HG02973 (cell line): ENCODE measurements around the gene TBPL1.
"Not testable (repeated sequence)": the region's sequence is repeated elsewhere in the genome, so short reads cannot be mapped to it uniquely, and the experiment has no call there.

Experiments
- ATAC-seq: cut with Tn5 transposase; IDR thresholded peaks from one replicate; pipeline ENCODE4 v1.9.1; 2021; ENCODE audit warnings: moderate library complexity; ENCODE audit not compliant: unreplicated experiment

The TBPL1 gene

GRCh38 chr6:133953634-133954415 is 801 bp downstream of the TBPL1 start:
- no peak for ATAC-seq

- ATAC-seq: no peak
Observed at GRCh38 chr6:133954657-133955576, 1.9 kb downstream of the TBPL1 start.

DNA sequence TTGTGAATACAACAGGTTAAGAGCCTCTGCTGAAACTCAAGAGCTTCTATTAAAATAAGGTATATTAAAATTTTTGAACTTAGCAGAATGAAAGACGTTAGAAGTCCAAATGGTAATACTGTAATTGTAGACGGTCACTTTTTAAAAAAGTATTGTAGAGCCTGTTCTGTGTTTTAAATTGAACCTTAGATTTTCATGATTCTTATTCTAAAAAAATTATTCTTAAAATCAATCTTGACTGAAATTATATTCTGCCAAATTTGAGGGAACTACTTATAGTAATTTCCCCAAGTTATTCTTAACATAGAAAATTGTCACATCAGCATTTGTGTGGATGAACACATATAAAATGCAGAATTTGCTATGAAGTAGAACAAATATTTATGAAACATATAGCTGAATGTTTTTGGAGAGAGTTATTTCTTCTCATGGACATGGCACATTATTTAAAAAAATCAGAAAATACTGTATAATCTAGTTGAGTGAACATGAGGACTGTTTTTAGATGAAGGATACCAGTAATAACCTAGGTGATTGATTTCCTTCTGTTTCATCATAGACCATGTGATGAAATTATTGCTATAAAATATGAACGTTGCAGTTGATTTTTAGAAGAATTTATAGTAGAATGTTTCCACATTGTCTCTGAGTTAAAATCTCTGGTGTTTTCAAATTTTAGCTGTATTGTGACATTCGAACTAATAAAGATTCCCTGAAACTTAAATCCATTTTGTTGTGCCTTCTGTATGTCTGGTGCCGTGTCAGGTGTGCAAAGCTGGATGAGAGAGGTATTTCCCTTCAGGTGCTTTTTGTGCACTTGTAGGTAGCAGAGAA is 2.8 kb downstream of the TBPL1 start:
- no peak for ATAC-seq

- no peak for ATAC-seq
Observed at GRCh38 chr6:133956416-133957049, 3.5 kb downstream of the TBPL1 start.

GRCh38 chr6:133957227-133957626 is 4.2 kb downstream of the TBPL1 start:
- ATAC-seq: no peak

DNA sequence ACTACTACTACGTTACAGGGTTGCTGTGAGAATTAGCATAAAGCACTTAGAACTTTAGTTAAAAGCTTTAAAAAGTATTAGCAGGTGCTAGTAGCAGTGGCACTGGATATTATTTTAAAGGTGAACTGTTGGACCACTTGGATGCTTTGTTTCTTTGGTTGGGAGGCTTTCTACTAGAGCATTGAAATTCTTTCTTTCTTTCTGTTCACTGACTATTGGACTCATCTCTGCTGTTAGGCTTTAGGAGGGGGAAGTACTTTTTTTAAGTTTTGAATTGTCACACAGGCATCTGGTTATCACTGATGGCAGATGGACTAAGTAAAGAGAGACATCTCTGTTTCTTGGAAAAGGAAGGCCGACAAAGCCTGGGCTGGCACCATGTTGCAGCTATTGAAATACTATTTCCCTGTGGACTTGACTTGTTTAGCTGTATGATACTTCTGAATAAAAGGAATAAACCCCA is 4.8 kb downstream of the TBPL1 start:
- ATAC-seq: no peak

DNA sequence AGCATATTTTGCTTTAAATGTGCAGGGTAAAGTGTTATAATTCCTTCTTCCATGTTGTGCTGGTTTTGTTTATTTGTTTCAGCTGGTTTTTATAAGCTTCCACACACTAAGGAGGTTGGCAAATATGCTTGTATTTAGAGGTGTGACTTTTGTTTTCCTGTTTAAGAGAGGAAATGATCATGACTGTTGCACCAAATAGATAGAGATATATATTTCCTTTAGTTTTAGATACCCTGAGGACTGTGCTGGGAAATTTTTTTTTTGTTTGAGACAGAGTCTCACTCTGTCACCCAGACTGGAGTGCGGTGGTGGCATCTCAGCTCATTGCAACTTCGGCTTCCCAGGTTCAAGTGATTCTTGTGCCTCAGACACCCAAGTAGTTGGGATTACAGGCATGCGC is 5.8 kb downstream of the TBPL1 start:
- no peak for ATAC-seq

GRCh38 chr6:133959667-133960368 is 6.8 kb downstream of the TBPL1 start:
- no peak for ATAC-seq

DNA sequence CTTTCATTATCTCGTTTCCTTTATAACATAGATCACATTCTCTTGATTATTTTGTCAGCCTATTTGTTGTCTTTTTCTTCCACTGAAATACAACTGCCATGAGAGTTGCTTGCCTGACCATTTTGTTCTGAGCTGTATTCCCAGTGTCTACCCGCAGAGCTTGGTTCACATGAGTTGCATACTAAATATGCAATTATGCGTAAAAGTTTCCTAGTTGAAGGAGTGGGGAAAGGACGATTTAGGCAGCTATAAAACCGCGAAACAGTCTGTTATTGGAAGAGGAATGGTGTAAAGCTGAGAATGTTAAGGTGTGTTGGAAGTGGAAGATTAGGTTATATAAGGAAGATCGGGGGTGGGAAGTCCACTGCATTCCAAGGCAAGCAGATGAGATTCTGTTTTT is 8.8 kb downstream of the TBPL1 start:
- no peak for ATAC-seq

- ATAC-seq: no peak
Observed at GRCh38 chr6:133964052-133964451, 11.0 kb downstream of the TBPL1 start.

DNA sequence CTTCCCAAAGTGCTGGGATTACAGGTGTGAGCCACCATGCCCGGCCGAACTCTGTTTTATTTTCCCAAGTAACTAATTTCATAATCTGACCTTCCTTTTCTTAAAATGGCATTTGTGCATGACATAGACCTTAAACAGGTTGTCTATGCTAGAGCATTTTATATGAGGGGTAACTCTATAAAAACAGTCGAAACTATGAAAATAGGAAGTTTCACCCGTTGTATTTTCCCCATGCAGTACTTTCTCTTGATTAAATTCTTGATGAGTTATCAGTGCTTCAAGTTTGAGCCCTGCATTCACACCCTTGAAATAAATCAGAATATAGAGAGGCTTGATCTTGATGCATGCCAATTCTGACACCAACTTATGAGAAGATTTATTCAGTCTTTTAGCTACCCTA is 11.7 kb downstream of the TBPL1 start:
- no peak for ATAC-seq

- no peak for ATAC-seq
Observed at GRCh38 chr6:133965817-133966360, 12.9 kb downstream of the TBPL1 start.

DNA sequence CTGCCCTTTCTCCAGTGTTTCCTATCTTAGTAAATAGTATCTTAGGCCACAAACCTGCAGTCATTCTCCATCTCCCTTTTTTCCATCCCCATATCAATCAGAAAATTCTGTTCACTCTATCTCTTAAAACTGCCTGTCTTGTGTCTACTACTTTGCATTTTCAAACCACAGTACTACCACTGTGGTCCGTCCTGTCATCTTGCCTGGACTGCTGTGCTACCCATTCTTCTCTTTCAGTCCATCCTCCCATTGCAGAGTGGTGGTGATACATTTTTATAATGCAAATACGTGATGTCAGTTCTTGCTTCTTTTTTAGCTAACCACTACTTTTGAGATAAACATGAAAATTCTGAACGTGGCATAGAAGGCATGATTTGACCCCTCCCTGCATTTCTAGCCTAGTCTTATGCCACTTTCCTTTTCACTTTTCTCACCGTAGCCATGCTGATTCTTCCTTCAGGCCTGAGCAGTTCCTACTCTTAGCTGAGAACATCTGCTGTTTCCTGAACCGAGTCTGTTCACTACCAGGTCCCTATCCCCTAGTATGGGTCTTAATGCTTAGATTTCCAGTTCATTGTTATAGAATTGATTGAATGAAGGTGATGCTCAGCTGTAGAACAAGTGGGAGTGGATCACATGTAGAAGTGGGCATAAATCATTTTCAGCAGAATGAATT is 13.8 kb downstream of the TBPL1 start:
- ATAC-seq: peak; percentile 84

DNA sequence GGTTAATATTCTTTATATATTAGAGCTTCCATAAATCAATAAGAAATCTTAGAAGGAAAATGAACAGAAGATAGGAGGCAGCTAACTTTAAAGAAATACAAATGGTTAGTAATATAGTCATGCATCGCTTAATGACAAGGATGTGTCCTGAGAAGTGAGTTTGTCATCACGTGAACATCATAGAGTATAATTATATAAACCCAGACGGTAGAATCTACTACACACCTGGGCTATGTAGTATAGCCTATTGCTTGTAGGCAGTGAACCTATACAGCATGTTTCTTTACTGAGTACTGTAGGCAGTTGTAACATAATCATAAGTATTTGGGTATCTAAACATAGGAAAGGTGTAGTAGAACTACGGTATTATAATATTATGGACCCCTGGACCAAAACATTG is 14.3 kb downstream of the TBPL1 start:
- ATAC-seq: no peak

DNA sequence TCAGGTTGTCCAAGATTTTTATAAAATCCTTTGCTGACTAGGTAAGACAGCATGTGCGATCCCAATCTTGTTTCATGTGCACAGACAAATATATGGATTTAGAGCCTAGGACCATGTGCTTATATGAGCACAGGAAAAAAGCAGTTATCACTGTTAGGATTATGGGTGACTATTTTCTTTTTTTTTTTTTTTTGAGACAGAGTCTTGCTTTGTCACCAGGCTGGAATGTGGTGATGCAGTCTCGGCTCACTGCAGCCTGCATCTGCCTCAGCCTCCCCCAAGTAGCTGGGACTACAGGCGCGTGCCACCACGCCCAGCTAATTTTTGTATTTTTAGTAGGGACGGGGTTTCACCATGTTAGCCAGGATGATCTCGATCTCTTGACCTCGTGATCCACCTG is 14.8 kb downstream of the TBPL1 start:
- ATAC-seq: not testable (repeated sequence)

DNA sequence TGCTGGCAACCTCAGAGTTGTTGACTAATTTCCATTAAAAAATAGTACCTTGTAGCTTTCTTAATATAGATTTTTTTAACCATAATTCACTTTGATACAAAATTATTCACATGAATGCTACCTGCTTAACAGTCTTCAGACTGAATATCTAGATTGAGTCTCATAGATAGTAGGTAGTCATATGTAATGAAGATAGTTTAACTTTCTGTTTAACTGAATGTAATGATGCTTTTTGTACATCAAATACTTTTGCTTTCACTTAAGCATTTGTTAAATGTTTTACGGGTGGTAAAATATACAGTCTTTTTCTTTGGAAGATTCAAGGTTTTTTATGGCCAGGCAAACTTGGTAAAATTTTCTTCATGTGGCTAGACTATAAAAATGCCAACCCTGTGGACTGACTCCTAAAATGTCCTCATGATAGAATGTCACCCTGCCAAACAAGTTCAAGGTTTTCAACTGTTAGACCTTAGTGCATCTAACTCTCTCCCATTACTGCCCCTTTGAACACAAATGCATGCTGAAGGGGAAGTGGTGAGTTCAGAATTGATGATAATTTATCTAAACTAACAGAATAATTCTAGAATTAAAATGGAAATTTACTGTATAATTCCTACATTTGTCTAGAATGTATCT is 16.4 kb downstream of the TBPL1 start:
- ATAC-seq: no peak

DNA sequence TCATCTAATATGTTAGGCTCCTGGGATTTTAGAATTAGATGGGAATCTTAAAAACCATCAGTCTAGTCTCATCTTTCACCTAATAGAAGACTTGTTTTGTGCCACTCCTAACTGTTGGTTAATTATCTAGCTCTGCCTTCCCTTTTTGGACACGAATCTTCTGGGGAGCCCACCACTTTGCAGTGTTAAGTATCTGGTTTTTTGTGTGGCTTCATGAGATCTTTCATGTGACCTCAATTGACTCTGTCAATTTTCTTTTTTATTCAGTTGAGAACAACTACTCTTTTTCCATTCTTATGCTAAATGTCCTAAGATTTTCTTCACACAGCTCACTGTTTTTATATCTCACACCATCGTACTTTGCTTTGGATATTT is 16.9 kb downstream of the TBPL1 start:
- no peak for ATAC-seq

- ATAC-seq: no peak
Observed at GRCh38 chr6:133971861-133972260, 18.8 kb downstream of the TBPL1 start.

- no peak for ATAC-seq
Observed at GRCh38 chr6:133972388-133972787, 19.4 kb downstream of the TBPL1 start.
